Measurements from ENCODE around the gene TMEM151A. TPM values are rescaled to one million over a fixed set of nuclear protein-coding genes. Genes with fewer than 3 reads are reported as not detected.
"Not testable (repeated sequence)": the region's sequence is repeated elsewhere in the genome, so short reads cannot be mapped to it uniquely, and the experiment has no call there.

The TMEM151A gene
- total RNA-seq, 1 donor from 2014 or later = 2.1 TPM

GRCh38 chr11:66275396-66275795 lies 16.3 kb upstream of the TMEM151A start:
- TF ChIP-seq CTCF (conservative IDR thresholded peaks at IDR 0.05) = no peak
- no peaks in the 10 kb centered on the region for H3K27me3 Mint-ChIP-seq
- no peak for DNase-seq (ENCODE audit: extremely low spot score, unreplicated experiment)
- no peak overlapping the region for H3K27ac Mint-ChIP-seq
- H3K4me3 Mint-ChIP-seq = no peak overlapping the region
- peaks cover 12% of the 10 kb centered on the region for H3K4me1 Mint-ChIP-seq (ENCODE audit: unreplicated experiment)
- no peaks in the 10 kb centered on the region for H3K9me3 Mint-ChIP-seq
- peaks cover 5% of the 10 kb centered on the region for H3K36me3 Mint-ChIP-seq

GRCh38 chr11:66275984-66276612 lies 15.6 kb upstream of the TMEM151A start:
- Mint-ChIP-seq H3K36me3 (peaks cover 5% of the 10 kb centered on the region), H3K27me3 (peaks cover 3% of the 10 kb centered on the region), H3K4me3 (peak overlapping the region; percentile 34), H3K4me1 (ENCODE audit: unreplicated experiment) (peaks cover 16% of the 10 kb centered on the region), H3K9me3 (no peaks in the 10 kb centered on the region), H3K27ac (no peak overlapping the region)
- DNase-seq (ENCODE audit: extremely low spot score, unreplicated experiment) = no peak
- TF ChIP-seq CTCF (conservative IDR thresholded peaks at IDR 0.05) = no peak

- H3K27me3 Mint-ChIP-seq; DNase-seq (ENCODE audit: extremely low spot score, unreplicated experiment); H3K9me3 Mint-ChIP-seq; H3K27ac Mint-ChIP-seq; H3K36me3 Mint-ChIP-seq: not testable (repeated sequence)
- Mint-ChIP-seq H3K4me1 (ENCODE audit: unreplicated experiment) (peaks cover 21% of the 10 kb centered on the region), H3K4me3 (peak overlapping the region; percentile 34)
Measured at GRCh38 chr11:66276619-66277018, 15.1 kb upstream of the TMEM151A start.

- H3K4me1 Mint-ChIP-seq (ENCODE audit: unreplicated experiment) = peaks cover 21% of the 10 kb centered on the region
- DNase-seq (ENCODE audit: extremely low spot score, unreplicated experiment); H3K27me3 Mint-ChIP-seq; H3K9me3 Mint-ChIP-seq; H3K36me3 Mint-ChIP-seq; H3K27ac Mint-ChIP-seq: not testable (repeated sequence)
- H3K4me3 Mint-ChIP-seq = peak overlapping the region; percentile 45
Measured at GRCh38 chr11:66277064-66277463, 14.6 kb upstream of the TMEM151A start.

- DNase-seq (ENCODE audit: extremely low spot score, unreplicated experiment) = no peak
Measured at GRCh38 chr11:66277471-66278362, 14.0 kb upstream of the TMEM151A start, which contains the start of gene CNIH2. CNIH2 (plus strand) TSS chr11:66278175; CDS start chr11:66278457, 282 bp downstream.

More at GRCh38 chr11:66277471-66278362, 14.0 kb upstream of the TMEM151A start, which contains the start of gene CNIH2:
- peaks cover 4% of the 10 kb centered on the region for H3K27me3 Mint-ChIP-seq
- H3K9me3 Mint-ChIP-seq = no peaks in the 10 kb centered on the region
- H3K4me3 Mint-ChIP-seq = peak within 1 kb of the TSS; percentile 81
- H3K4me1 Mint-ChIP-seq (ENCODE audit: unreplicated experiment) = peaks cover 21% of the 10 kb centered on the region
- no peak within 1 kb of the TSS for H3K27ac Mint-ChIP-seq
- peaks cover 5% of the 10 kb centered on the region for H3K36me3 Mint-ChIP-seq
- no peak for TF ChIP-seq CTCF (conservative IDR thresholded peaks at IDR 0.05)
